ENCODE data around the gene ADCYAP1R1.

ADCYAP1R1 gene

DNA sequence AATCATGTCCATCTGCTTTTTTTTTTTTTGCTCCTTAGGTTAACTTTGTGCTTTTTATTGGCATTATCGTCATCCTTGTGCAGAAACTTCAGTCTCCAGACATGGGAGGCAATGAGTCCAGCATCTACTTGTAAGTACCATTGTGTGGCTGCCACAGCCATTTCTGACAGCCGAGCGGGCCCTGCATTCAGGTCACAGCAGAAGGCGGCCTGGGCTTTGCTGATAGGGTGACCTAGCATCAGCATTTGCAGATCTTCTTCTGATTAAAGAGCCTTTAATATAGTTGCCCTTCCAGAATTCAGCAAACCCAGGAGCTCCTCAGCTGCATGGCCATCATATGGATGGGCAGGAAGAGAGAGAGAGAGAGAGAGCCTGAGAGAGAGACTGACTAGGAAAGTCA, 40.5 kb downstream of the ADCYAP1R1 start:
- no peak for DNase-seq

GRCh38 chr7:31093282-31093681, 41.2 kb downstream of the ADCYAP1R1 start:
- no peak for DNase-seq

DNA sequence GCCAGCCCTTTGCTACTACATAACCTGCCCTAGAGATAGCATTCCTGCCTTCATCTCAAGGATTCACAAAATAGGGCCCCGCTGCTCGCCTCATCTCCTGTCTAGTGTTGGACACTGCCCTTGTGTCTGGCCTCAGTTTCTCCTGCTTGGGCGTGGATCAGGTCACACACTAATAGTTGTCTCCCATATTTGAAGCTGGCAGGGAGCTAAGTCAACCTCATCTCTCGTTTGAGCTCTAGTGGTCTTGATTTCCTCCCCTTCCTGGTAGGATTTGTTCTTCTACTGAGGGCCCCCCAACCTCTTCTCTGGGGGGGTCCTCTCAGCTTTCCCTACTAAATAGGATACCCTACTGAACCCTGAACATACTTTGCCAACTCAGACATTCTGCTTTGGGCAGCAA, 42.2 kb downstream of the ADCYAP1R1 start:
- no peak for DNase-seq

GRCh38 chr7:31095286-31096197, 43.4 kb downstream of the ADCYAP1R1 start:
- no peak for DNase-seq

GRCh38 chr7:31096198-31096876, 44.2 kb downstream of the ADCYAP1R1 start:
- DNase-seq: no peak

DNA sequence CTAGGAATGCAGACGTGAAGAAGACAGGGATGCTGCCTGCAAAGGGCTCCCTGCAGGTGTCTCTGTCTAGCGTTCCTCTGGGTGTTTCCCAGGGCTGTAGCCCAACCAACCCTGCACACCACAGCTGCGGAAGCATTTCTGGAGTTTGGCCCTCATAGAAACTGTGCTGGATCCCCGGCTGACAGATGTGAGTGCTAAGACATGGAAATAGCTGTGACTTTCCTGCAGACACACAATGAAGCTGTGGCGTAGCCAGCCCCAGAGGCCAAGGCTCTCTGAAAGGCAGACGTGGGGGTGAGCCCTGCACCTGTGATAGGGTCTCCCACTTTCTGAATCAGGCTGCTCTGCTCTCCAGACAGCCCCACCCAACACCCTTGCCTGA, 44.8 kb downstream of the ADCYAP1R1 start:
- no peak for DNase-seq

DNA sequence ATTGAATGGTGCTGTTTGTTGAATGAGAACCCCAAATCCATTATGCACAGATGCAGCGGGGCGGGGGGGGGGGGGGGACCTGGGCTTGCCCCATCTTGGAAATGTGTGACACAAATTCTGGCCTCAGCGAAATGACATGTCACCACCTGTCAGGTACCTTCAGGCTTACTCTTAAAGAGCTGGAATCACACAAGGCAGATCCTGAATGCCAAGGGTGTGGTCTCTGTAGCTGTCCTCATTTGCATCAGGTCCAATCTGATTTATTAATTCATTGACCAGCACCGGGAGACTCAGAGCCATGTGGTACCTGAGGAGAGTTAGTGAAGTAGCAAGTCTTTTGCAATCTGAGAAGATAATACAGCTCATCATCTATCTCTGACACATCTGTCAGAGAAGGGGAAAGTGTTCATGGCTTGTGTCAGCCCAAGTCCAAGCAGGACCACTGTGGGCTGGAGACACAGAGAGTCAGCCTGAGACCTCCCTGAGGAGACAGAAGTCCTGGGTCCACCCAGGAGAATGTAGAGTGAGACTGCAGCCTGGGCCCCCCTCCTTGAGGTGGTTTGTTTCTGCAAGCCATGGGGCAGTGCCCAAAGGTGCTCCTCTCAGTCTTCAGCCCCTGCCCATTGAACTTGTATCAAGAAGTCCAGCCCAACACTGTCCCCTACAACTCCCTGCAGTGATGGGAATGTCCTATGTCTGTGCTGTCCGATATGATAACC, 46.7 kb downstream of the ADCYAP1R1 start:
- no peak for DNase-seq

- no peak for DNase-seq
These were observed 47.6 kb downstream of the ADCYAP1R1 start for GRCh38 chr7:31099451-31100444.

DNA sequence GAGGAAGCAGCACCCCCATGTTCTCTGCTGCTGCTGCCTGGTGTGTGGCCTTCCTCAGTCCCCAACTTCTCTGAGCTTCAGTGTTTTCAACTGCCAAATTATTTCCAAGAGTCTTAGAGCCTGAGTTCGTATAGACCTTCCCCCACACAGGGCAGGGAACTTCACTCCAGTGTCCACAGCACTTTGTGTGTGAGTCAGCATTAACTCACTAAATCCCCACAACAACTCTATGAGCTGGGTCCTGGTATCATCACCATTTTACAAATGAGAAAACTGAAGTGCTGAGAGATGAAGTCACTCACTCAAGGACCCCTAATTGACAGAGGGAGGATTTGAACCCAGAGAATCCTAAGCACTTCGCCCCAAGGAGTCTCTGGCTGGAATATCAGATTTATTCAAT, 48.3 kb downstream of the ADCYAP1R1 start:
- no peak for DNase-seq

DNA sequence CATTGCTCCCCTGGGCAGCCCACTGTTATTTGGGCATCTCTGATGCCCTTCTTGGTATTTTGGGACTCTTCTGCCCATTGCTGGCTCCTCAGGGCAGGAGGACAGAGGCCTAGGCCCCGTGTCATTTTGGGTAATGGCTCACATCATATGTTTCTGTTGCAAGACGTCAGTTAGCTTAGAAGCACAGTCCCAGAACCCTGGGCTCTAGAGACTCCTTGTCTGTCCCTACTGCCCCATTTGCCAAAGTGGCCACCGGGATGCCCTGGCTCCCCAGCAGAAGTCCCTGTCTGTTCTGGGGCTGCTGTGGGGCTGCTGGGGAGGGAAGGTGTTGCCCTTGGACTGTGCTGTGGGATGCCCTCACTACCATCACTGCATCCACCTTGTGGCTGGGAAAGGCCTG, 48.8 kb downstream of the ADCYAP1R1 start:
- DNase-seq: no peak

- DNase-seq: no peak
These were observed 49.4 kb downstream of the ADCYAP1R1 start for GRCh38 chr7:31101544-31101943.

DNA sequence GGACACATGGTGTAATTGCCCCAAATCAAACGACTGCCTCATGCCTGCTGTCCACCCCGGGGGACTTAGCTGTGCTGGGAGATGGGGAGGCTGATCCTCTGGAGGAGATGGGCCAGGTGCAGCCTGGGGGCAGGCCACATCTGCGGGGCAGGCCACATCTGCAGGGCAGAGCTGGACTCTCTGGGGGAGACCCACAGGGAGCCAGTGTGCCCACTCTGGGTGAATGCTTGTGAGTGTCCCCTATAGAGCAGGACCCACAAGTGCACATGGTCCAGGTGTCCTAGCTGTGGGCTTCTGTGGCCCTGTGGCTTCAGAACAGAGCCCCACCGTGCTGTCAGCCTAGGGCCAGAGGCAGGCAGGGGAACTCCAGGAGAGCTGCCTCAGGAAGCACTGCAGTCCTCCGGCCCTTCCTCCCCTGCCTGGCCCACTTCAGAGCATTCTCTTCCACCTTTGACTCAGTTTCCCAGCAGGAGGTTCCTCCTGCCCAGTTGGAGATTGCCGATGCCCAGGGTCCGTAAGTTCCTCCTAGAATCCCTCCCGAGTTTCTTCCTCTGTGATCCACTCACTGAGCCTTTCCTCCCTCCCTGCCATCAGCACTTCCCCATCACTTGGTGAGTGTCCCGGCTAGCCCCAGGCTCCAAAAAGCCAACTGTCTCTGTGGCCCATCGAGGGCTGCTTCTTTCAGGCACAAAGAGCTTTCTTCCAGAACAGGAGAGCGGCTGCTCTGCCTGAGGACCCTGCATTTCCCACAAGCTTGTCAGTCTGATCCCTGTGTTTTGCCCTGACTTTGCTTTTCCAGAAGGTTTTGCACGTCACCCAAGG, 50.3 kb downstream of the ADCYAP1R1 start:
- no peak for DNase-seq

DNA sequence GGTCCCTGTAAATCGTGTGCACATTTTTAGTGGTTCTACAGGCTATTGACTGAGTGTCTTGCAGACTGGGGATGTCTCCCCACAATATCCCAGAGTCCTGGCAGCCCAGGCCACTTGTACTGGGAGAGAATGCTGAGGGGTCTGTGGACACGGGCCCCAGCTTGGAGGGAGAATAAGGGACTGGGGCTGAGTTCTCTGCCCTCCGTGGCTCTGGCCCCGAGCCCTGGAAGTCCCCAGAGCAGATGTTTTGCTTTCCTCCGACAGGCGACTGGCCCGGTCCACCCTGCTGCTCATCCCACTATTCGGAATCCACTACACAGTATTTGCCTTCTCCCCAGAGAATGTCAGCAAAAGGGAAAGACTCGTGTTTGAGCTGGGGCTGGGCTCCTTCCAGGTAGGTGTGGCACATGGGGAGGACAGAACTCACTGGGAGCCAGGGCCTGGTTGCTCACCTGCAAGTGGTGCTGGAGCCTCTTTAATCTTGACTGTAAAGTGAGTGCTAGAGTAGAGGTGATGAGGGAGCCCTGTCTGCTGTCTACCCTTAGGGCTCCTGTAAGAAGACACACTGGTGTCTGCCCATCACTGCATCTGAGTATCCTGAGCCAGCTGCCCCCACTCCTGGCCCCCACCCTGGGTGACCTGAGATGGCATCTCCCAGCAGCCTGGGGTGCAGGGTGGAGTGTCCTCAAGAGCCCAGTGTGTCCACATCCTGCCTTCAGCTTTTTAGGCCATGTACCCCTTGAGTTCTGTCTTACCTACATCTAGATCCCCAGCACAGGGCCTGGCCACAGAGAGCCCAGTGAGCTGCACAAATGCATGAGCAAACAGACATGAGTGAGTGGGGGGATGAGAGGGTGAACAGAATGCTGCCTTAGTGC, 51.1 kb downstream of the ADCYAP1R1 start:
- no peak for DNase-seq

- DNase-seq: no peak
These were observed 52.5 kb downstream of the ADCYAP1R1 start for GRCh38 chr7:31104361-31105255.

- no peak for DNase-seq
These were observed 53.3 kb downstream of the ADCYAP1R1 start for GRCh38 chr7:31105256-31105950.

DNA sequence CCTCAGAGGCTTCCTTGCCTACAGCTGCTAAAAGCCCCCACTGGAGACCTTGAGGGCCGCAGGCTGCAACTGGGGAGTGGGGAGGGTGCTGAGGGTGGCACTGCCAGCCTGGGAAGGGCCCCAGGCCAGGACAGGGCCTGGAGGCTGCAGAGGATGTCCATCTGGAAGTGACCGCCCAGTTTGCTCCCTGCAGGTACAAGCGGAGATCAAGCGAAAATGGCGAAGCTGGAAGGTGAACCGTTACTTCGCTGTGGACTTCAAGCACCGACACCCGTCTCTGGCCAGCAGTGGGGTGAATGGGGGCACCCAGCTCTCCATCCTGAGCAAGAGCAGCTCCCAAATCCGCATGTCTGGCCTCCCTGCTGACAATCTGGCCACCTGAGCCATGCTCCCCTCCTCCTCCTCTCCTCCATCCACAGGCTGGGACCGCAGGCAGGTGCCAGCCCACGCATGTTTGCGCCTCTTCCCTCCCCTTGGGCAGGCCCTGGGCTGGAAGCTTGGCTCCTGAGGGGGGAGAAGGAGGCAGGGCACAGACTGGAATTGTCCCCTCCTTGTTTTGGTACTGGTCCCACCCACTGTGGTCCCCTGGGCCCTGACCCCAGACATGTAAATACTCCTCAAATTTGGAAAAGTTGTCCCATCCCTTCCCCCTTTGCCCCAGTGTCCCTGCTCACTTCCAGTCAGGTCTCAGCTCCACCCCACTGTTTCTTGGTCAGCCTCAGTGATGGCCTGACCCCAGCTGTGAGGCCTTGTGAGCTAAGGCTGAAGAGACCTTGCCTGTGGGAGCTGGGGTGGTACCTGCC, 54.4 kb downstream of the ADCYAP1R1 start:
- DNase-seq: no peak

All from stimulated activated CD4-positive, alpha-beta T cell treated with anti-CD3 and anti-CD28 coated beads, Interleukin-1b, Interleukin-23, amount 100 ng/mL, for 48 hours (primary cell).